Measurements from ENCODE around the gene ZNF652. TPM values are rescaled to one million over a fixed set of nuclear protein-coding genes. Genes with fewer than 3 reads are reported as not detected.

ZNF652 gene
- total RNA-seq, 4 donors from 2014 or later = 36.5 to 56.1 (median 42.5) TPM

GRCh38 chr17:49344914-49345313 lies 17.1 kb downstream of the ZNF652 start:
- DNase-seq = no peak
- Histone ChIP-seq H3K27ac (no peak overlapping the region), H3K36me3 (no peaks in the 10 kb centered on the region), H3K27me3 (no peaks in the 10 kb centered on the region), H3K4me3 (no peak overlapping the region), H3K9me3 (no peaks in the 10 kb centered on the region), H3K4me1 (peaks cover 0 to 22% (median 4%) of the 10 kb centered on the region in 4 donors)
- TF ChIP-seq POLR2A (IDR thresholded peaks at IDR 0.05) (no peak), CTCF (IDR thresholded peaks at IDR 0.05) (no peak)

GRCh38 chr17:49343273-49343672 lies 18.8 kb downstream of the ZNF652 start:
- Histone ChIP-seq H3K27me3 (no peaks in the 10 kb centered on the region), H3K4me1 (peaks cover 0 to 22% (median 7%) of the 10 kb centered on the region in 4 donors), H3K27ac (peak overlapping the region in 2 of 4 donors; percentile 53), H3K4me3 (no peak overlapping the region), H3K9me3 (no peaks in the 10 kb centered on the region), H3K36me3 (no peaks in the 10 kb centered on the region)
- no peak for DNase-seq
- no peak for TF ChIP-seq POLR2A (IDR thresholded peaks at IDR 0.05)
- TF ChIP-seq CTCF (IDR thresholded peaks at IDR 0.05) = no peak

- Histone ChIP-seq H3K36me3 (no peaks in the 10 kb centered on the region), H3K27me3 (no peaks in the 10 kb centered on the region), H3K4me3 (no peak overlapping the region), H3K9me3 (no peaks in the 10 kb centered on the region), H3K27ac (peak overlapping the region in 2 of 4 donors; percentile 51 to 53), H3K4me1 (peaks cover 0 to 22% (median 11%) of the 10 kb centered on the region in 4 donors)
- DNase-seq = no peak
- TF ChIP-seq POLR2A (IDR thresholded peaks at IDR 0.05) = no peak
- no peak for TF ChIP-seq CTCF (IDR thresholded peaks at IDR 0.05)
Measured at GRCh38 chr17:49342575-49342936, 19.5 kb downstream of the ZNF652 start.

GRCh38 chr17:49341356-49341755 lies 20.7 kb downstream of the ZNF652 start:
- TF ChIP-seq CTCF (IDR thresholded peaks at IDR 0.05) (no peak), POLR2A (IDR thresholded peaks at IDR 0.05) (no peak)
- no peaks in the 10 kb centered on the region for H3K9me3 ChIP-seq
- no peak overlapping the region for H3K4me3 ChIP-seq
- H3K27ac ChIP-seq = peak overlapping the region in 3 of 4 donors; percentile 42 to 55 (median 51)
- no peaks in the 10 kb centered on the region for H3K27me3 ChIP-seq
- peaks cover 0 to 22% (median 11%) of the 10 kb centered on the region in 4 donors for H3K4me1 ChIP-seq
- DNase-seq = no peak
- no peaks in the 10 kb centered on the region for H3K36me3 ChIP-seq

GRCh38 chr17:49339354-49339753 lies 22.7 kb downstream of the ZNF652 start:
- Histone ChIP-seq H3K4me3 (no peak overlapping the region), H3K27ac (no peak overlapping the region), H3K36me3 (no peaks in the 10 kb centered on the region), H3K27me3 (no peaks in the 10 kb centered on the region), H3K9me3 (no peaks in the 10 kb centered on the region), H3K4me1 (peaks cover 0 to 22% (median 11%) of the 10 kb centered on the region in 4 donors)
- DNase-seq = no peak
- TF ChIP-seq POLR2A (IDR thresholded peaks at IDR 0.05) (no peak), CTCF (IDR thresholded peaks at IDR 0.05) (no peak)

- TF ChIP-seq POLR2A (IDR thresholded peaks at IDR 0.05) (no peak), CTCF (IDR thresholded peaks at IDR 0.05) (no peak)
- peaks cover 0 to 22% (median 11%) of the 10 kb centered on the region in 4 donors for H3K4me1 ChIP-seq
Measured at GRCh38 chr17:49338883-49339282, 23.2 kb downstream of the ZNF652 start.

More at GRCh38 chr17:49338883-49339282, 23.2 kb downstream of the ZNF652 start:
- Histone ChIP-seq H3K9me3 (no peaks in the 10 kb centered on the region), H3K4me3 (no peak overlapping the region), H3K27ac (no peak overlapping the region), H3K36me3 (no peaks in the 10 kb centered on the region), H3K27me3 (no peaks in the 10 kb centered on the region)
- DNase-seq = no peak

Data from Peyer's patch (tissue), 4 donors.